Measurements from ENCODE around the gene CETP. TPM values are rescaled to one million over a fixed set of nuclear protein-coding genes. Genes with fewer than 3 reads are reported as not detected.

Gene CETP
- total and polyA plus RNA-seq, 2 of the 13 experiments (the other 11 are each of a cell fraction or from before 2014, with no cell fraction given), result 0.31 to 9.8 TPM

GRCh38 chr16:56965149-56966092 lies 3.7 kb downstream of the CETP start (continued):
- TF ChIP-seq RORA (CRISPR knock-in tag; IDR thresholded peaks at IDR 0.05) (0 out of 2 replicates have a peak, but pooled peaks have one; percentile 88), NKX3-1 (CRISPR knock-in tag; IDR thresholded peaks at IDR 0.05) (no peak), ZNF629 (CRISPR knock-in tag; conservative IDR thresholded peaks at IDR 0.05) (no peak), ZNF30 (CRISPR knock-in tag; IDR thresholded peaks at IDR 0.05) (no peak), MEF2D (CRISPR knock-in tag; IDR thresholded peaks at IDR 0.05) (0 out of 2 replicates have a peak, but pooled peaks have one; percentile 12), MXD4 (CRISPR knock-in tag; IDR thresholded peaks at IDR 0.05) (no peak), ZNF512B (CRISPR knock-in tag; IDR thresholded peaks at IDR 0.05; ENCODE audit: borderline replicate concordance) (0 out of 2 replicates have a peak, but pooled peaks have one; percentile 68), ZBTB33 (CRISPR knock-in tag; IDR thresholded peaks at IDR 0.05) (0 out of 2 replicates have a peak, but pooled peaks have one; percentile 7), ZBTB14 (CRISPR knock-in tag; IDR thresholded peaks at IDR 0.05) (no peak), ZNF280B (CRISPR knock-in tag; IDR thresholded peaks at IDR 0.05; ENCODE audit: borderline replicate concordance) (no peak), TEF (CRISPR knock-in tag; IDR thresholded peaks at IDR 0.05) (no peak), KLF12 (CRISPR knock-in tag; IDR thresholded peaks at IDR 0.05; ENCODE audit: borderline replicate concordance) (0 out of 2 replicates have a peak, but pooled peaks have one; percentile 37)
- TF ChIP-seq, protein P1, sequence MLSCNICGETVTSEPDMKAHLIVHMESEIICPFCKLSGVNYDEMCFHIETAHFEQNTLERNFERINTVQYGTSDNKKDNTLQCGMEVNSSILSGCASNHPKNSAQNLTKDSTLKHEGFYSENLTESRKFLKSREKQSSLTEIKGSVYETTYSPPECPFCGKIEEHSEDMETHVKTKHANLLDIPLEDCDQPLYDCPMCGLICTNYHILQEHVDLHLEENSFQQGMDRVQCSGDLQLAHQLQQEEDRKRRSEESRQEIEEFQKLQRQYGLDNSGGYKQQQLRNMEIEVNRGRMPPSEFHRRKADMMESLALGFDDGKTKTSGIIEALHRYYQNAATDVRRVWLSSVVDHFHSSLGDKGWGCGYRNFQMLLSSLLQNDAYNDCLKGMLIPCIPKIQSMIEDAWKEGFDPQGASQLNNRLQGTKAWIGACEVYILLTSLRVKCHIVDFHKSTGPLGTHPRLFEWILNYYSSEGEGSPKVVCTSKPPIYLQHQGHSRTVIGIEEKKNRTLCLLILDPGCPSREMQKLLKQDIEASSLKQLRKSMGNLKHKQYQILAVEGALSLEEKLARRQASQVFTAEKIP (CRISPR knock-in tag; IDR thresholded peaks at IDR 0.05; ENCODE audit: borderline replicate concordance), result no peak
- TF ChIP-seq, protein P2, sequence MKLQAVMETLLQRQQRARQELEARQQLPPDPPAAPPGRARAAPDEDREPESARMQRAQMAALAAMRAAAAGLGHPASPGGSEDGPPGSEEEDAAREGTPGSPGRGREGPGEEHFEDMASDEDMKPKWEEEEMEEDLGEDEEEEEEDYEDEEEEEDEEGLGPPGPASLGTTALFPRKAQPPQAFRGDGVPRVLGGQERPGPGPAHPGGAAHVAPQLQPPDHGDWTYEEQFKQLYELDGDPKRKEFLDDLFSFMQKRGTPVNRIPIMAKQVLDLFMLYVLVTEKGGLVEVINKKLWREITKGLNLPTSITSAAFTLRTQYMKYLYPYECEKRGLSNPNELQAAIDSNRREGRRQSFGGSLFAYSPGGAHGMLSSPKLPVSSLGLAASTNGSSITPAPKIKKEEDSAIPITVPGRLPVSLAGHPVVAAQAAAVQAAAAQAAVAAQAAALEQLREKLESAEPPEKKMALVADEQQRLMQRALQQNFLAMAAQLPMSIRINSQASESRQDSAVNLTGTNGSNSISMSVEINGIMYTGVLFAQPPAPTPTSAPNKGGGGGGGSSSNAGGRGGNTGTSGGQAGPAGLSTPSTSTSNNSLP (IDR thresholded peaks at IDR 0.05; ENCODE audit: low read depth, low read length), result no peak
